AG04450 (cell line): ENCODE results near the gene HAUS2. TPM values are rescaled to one million over a fixed set of nuclear protein-coding genes. Genes with fewer than 3 reads are reported as not detected.

Experiments used
- CTCF ChIA-PET: fragments of 300-600, 350-600 bp; formaldehyde crosslinking; extraction: SDS; loops from one replicate; lab custom pipeline; 2022; ENCODE audit warnings: antibody characterized with exemption, inconsistent platforms; lab: Charles Lee
- POLR2A ChIA-PET: fragments of 350-600 bp; formaldehyde crosslinking; extraction: SDS; loops from one replicate; lab custom pipeline; 2021; ENCODE audit warnings: antibody characterized with exemption, inconsistent platforms; lab: Yijun Ruan, JAX
- DNase-seq: peaks from one replicate; pipeline ENCODE4 v3.0.0-alpha.2; 2011; ENCODE audit warnings: low read depth, low spot score
- H3K27ac ChIP-seq: one replicate; pipeline ENCODE4 v1.5.1; 2012; ENCODE audit warnings: low read depth, low read length, control low read depth
- H3K27me3 ChIP-seq: one replicate; pipeline ENCODE4 v1.6.0; 2012; ENCODE audit warnings: low read length; ENCODE audit not compliant: control insufficient read depth, insufficient read depth
- H3K4me3 ChIP-seq: 2 replicates; pipeline ENCODE4 v1.5.1; 2011; ENCODE audit warnings: mild to moderate bottlenecking, low read depth, low read length, control low read depth
- H3K9me3 ChIP-seq: 2 replicates; pipeline ENCODE4 v1.5.1; 2012; ENCODE audit warnings: low read length; ENCODE audit not compliant: control insufficient read depth, insufficient read depth
- polyA plus RNA-seq: library from polyadenylated mRNA; depleted of rRNA; stranded (reverse); fragments of >200 nt; gene quantifications from 2 replicates; pipeline ENCODE4 v1.2.3, GENCODE V29; 2011
- TF ChIP-seq, protein P1 (sequence below): IDR thresholded peaks from 2 replicates; pipeline ENCODE4 v1.5.1; 2011; ENCODE audit warnings: low read depth, low read length, control low read depth, inconsistent platforms

The HAUS2 gene
- polyA plus RNA-seq, 1 experiment, result 30.6 TPM

- Histone ChIP-seq H3K27me3 (no peaks in the 10 kb centered on the region), H3K27ac (no peak within 1 kb of the TSS), H3K4me3 (peak within 1 kb of the TSS; percentile 84), H3K9me3 (no peaks in the 10 kb centered on the region; the same call in 1 of the 2 replicates)
- TF ChIP-seq, protein P1, sequence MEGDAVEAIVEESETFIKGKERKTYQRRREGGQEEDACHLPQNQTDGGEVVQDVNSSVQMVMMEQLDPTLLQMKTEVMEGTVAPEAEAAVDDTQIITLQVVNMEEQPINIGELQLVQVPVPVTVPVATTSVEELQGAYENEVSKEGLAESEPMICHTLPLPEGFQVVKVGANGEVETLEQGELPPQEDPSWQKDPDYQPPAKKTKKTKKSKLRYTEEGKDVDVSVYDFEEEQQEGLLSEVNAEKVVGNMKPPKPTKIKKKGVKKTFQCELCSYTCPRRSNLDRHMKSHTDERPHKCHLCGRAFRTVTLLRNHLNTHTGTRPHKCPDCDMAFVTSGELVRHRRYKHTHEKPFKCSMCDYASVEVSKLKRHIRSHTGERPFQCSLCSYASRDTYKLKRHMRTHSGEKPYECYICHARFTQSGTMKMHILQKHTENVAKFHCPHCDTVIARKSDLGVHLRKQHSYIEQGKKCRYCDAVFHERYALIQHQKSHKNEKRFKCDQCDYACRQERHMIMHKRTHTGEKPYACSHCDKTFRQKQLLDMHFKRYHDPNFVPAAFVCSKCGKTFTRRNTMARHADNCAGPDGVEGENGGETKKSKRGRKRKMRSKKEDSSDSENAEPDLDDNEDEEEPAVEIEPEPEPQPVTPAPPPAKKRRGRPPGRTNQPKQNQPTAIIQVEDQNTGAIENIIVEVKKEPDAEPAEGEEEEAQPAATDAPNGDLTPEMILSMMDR, result no peak
- CTCF ChIA-PET, result no interaction called here
- DNase-seq, result peak; percentile 97
- POLR2A ChIA-PET, result interaction anchor here (0.6 to 1.7 kb wide), 6 partner anchors 12 to 85 kb away, joined by 3 to 5 read pairs (median 4); partner anchors contain the start of genes SNAP23 and ZNF106
Measured at GRCh38 chr15:42575188-42576039, 26.8 kb downstream of the HAUS2 start, which contains the start of gene STARD9. STARD9 (plus strand) TSS chr15:42575606; CDS start chr15:42575716, 110 bp downstream.

- H3K27ac ChIP-seq, result no peak overlapping the region
Measured at GRCh38 chr15:42576040-42576594, 27.5 kb downstream of the HAUS2 start.

GRCh38 chr15:42576776-42577175 lies 28.1 kb downstream of the HAUS2 start:
- CTCF ChIA-PET, result no interaction called here
- TF ChIP-seq, protein P1, result no peak
- no peaks in the 10 kb centered on the region for H3K27me3 ChIP-seq
- H3K4me3 ChIP-seq, result no peak overlapping the region; the same call in 1 of the 2 replicates
- DNase-seq, result no peak
- POLR2A ChIA-PET, result no interaction called here
- no peak overlapping the region for H3K27ac ChIP-seq
- no peaks in the 10 kb centered on the region; the same call in 1 of the 2 replicates for H3K9me3 ChIP-seq

More at GRCh38 chr15:42576040-42576594, 27.5 kb downstream of the HAUS2 start:
- TF ChIP-seq, protein P1, result no peak
- ChIA-PET CTCF (no interaction called here), POLR2A (interaction anchor here (0.9 to 1.7 kb wide), 3 partner anchors 15 to 81 kb away, joined by 3 to 5 read pairs (median 5); partner anchors contain the start of gene SNAP23)
- Histone ChIP-seq H3K4me3 (peak overlapping the region; percentile 84), H3K27me3 (no peaks in the 10 kb centered on the region), H3K9me3 (no peaks in the 10 kb centered on the region; the same call in 1 of the 2 replicates)
- no peak for DNase-seq

DNA sequence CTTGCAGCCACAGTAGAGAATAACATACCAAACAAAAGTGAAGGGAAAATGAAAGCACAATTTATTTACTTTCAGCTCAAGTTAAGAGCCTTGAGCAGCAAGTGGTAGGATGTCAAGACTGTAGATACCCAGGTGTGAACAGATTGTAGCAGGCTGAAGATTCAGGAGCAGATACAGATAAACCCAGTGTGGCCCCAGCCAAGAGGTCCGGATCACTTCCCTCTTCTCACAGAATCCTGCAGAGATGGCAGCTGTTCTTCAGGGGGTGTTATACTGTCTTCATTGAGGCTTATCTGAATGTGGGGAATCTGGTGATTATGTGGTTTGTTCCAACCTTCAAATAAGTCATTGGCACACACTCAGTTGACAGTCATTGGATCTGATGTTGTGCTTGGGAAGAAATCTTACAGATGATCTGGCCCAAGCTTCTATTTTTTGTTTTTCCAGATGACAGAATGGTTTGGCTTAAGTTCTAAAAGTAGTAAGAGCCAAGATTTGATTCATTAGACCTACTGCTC lies 28.9 kb downstream of the HAUS2 start:
- H3K27ac ChIP-seq, result no peak overlapping the region
- no peak for DNase-seq
- CTCF ChIA-PET, result no interaction called here

More for the DNA sequence above, 28.9 kb downstream of the HAUS2 start:
- POLR2A ChIA-PET, result no interaction called here
- Histone ChIP-seq H3K9me3 (no peaks in the 10 kb centered on the region; the same call in 1 of the 2 replicates), H3K27me3 (no peaks in the 10 kb centered on the region), H3K4me3 (no peak overlapping the region; the same call in 1 of the 2 replicates)
- TF ChIP-seq, protein P1, result no peak
